HepG2 (cell line): ENCODE measurements around the gene TEKTIP1. TPM values are rescaled to one million over a fixed set of nuclear protein-coding genes. Genes with fewer than 3 reads are reported as not detected.

Source experiments
- ATAC-seq: fragments of 200-7000 bp; cut with Tn5 transposase; 3 replicates; pipeline ENCODE4 v1.9.1; 2020; ENCODE audit warnings: mild to moderate bottlenecking, moderate library complexity
- BruUV-seq: library from RNA; stranded (reverse); fragments of 400-500 nt; replicated peaks from 2 replicates; lab custom pipeline; 2021; lab: Mats Ljungman, UMichigan
- CTCF ChIA-PET: fragments of 300-600 bp; formaldehyde crosslinking; extraction: SDS; loops from one replicate; lab custom pipeline; 2021; ENCODE audit warnings: low total read pairs, inconsistent platforms, low intra/inter-chr PET ratio; lab: Yijun Ruan, JAX
- POLR2A ChIA-PET: fragments of 350-600 bp; sonication (Branson Sonifier 250); formaldehyde crosslinking; loops from one replicate; lab custom pipeline; 2020; ENCODE audit warnings: antibody characterized with exemption, inconsistent platforms; lab: Yijun Ruan, JAX
- DNase-seq: peaks from one replicate; pipeline ENCODE4 v3.0.0-alpha.2; 2015; ENCODE audit warnings: low spot score
- FAIRE-seq: peaks from 3 replicates; lab custom pipeline; 2011; peaks lifted over from hg19 to GRCh38; lab: Jason Lieb, UNC
- H2AFZ ChIP-seq: one replicate; pipeline ENCODE4 v1.6.1; 2011; ENCODE audit warnings: low read length, inconsistent platforms
- H3K27ac ChIP-seq: fragments of 300-600 bp; 3 replicates; pipeline ENCODE4 v1.8.0; 2011; ENCODE audit warnings: mixed run types, mild to moderate bottlenecking, mixed read lengths, low read length, inconsistent platforms; ENCODE audit not compliant: insufficient read depth; ENCODE audit errors: extremely low read length
- H3K27me3 ChIP-seq, 2 experiments: fragments of 200-600 bp in 1 of 2; 2 replicates in 1 of 2; 3 replicates in 1 of 2; pipeline versions ENCODE4 v1.6.0 to v1.8.0; 2011; ENCODE audit warnings: low read length in 2 of 2, mild to moderate bottlenecking in 2 of 2, moderate library complexity in 2 of 2, inconsistent platforms in 1 of 2; ENCODE audit not compliant: insufficient read depth in 2 of 2, control insufficient read depth in 1 of 2
- H3K36me3 ChIP-seq, 2 experiments: fragments of 200-600 bp in 1 of 2; replicated peaks in 1 of 2; 2 replicates in 1 of 2; 3 replicates in 1 of 2; pipeline versions ENCODE4 v1.5.1 to v1.8.0; 2011; ENCODE audit warnings: low read length in 2 of 2, inconsistent platforms in 1 of 2; ENCODE audit not compliant: insufficient read depth in 2 of 2, control insufficient read depth in 1 of 2
- H3K4me1 ChIP-seq: 2 replicates; pipeline ENCODE4 v1.5.1; 2012; ENCODE audit warnings: low read length, inconsistent platforms; ENCODE audit not compliant: insufficient read depth
- H3K4me2 ChIP-seq: 2 replicates; pipeline ENCODE4 v1.6.0; 2011; ENCODE audit warnings: low read depth, low read length, inconsistent platforms
- H3K4me3 ChIP-seq, 3 experiments: fragments of 200-600 bp in 1 of 3; sonication (generic), shearing (Covaris generic) in 1 of 3; replicated peaks in 1 of 3; 2 replicates each; pipeline ENCODE4 v1.5.1; 2011 to 2016; ENCODE audit warnings: low read length in 3 of 3, inconsistent platforms in 2 of 3, low read depth in 2 of 3, mild to moderate bottlenecking in 2 of 3, control low read depth in 1 of 3, mixed read lengths in 1 of 3; ENCODE audit not compliant: insufficient read depth in 1 of 3
- H3K79me2 ChIP-seq: one replicate; pipeline ENCODE4 v1.6.1; 2011; ENCODE audit warnings: low read length, inconsistent platforms; ENCODE audit not compliant: insufficient read depth
- H3K9ac ChIP-seq: 2 replicates; pipeline ENCODE4 v1.6.0; 2011; ENCODE audit warnings: mild to moderate bottlenecking, low read depth, low read length, inconsistent platforms; ENCODE audit not compliant: insufficient read depth
- H3K9me3 ChIP-seq: 2 replicates; pipeline ENCODE4 v1.5.1; 2012; ENCODE audit warnings: mild to moderate bottlenecking, low read length
- H4K20me1 ChIP-seq: 2 replicates; pipeline ENCODE4 v1.6.0; 2011; ENCODE audit warnings: inconsistent platforms, mild to moderate bottlenecking, low read length, moderate library complexity; ENCODE audit not compliant: insufficient read depth
- CEBPZ ChIP-seq: IDR thresholded peaks from 2 replicates; pipeline ENCODE4 v1.6.1; 2012; ENCODE audit warnings: low read length, improper control_type of control experiment
- CENPBD1 ChIP-seq: sonication (generic); formaldehyde crosslinking; IDR thresholded peaks from 2 replicates; pipeline ENCODE4 v1.8.0; 2022; ENCODE audit warnings: missing genetic modification reagents, low read depth, mild to moderate bottlenecking, borderline replicate concordance
- JUNB ChIP-seq: sonication (generic); formaldehyde crosslinking; IDR thresholded peaks from 2 replicates; pipeline ENCODE4 v1.8.0; 2022; ENCODE audit warnings: missing genetic modification reagents, mild to moderate bottlenecking, borderline replicate concordance
- MNT ChIP-seq: fragments of 450-650 bp; IDR thresholded peaks from 2 replicates; pipeline ENCODE4 v1.6.1; 2016
- MTF1 ChIP-seq: sonication (generic); formaldehyde crosslinking; IDR thresholded peaks from 2 replicates; pipeline ENCODE4 v1.5.0; 2020; ENCODE audit warnings: missing genetic modification reagents
- RXRA ChIP-seq: sonication (generic); formaldehyde crosslinking; IDR thresholded peaks from 2 replicates; pipeline ENCODE4 v1.5.1; 2020; ENCODE audit warnings: missing genetic modification reagents
- ZFP1 ChIP-seq: IDR thresholded peaks from 2 replicates; pipeline ENCODE4 v1.6.1; 2016
- ZFX ChIP-seq: sonication (generic); formaldehyde crosslinking; IDR thresholded peaks from 2 replicates; pipeline ENCODE4 v1.4.0; 2020; ENCODE audit warnings: mild to moderate bottlenecking, low read depth, missing genetic modification reagents, moderate library complexity
- ZHX1 ChIP-seq: sonication (generic); formaldehyde crosslinking; IDR thresholded peaks from 2 replicates; pipeline ENCODE4 v1.8.1; 2022; ENCODE audit warnings: low read depth, mild to moderate bottlenecking, missing genetic modification reagents
- WGBS: methylation state at CpG from one replicate; pipeline ENCODE4 v1.1.6; 2017; ENCODE audit warnings: low lambda C conversion rate; 5-methylcytosine and 5-hydroxymethylcytosine counted together
- in situ Hi-C: cut with HindIII; loops from 2 replicates; pipeline ENCODE4 v1.10.0; 2017; ENCODE audit warnings: low pct_unique_long_range_greater_than_20kb; ENCODE audit not compliant: extremely low pct_ligation_motif_present
- intact Hi-C: fragments of 100-400 bp; cut with micrococcal nuclease; formaldehyde crosslinking; loops from one replicate; pipeline ENCODE4 v1.10.0; 2022; ENCODE audit not compliant: unreplicated experiment
- polyA plus RNA-seq, 8 experiments: library from polyadenylated mRNA; depleted of rRNA in 3 of 8; stranded (reverse) in 7 of 8; unstranded in 1 of 8; fragments of >200 nt; fragmentation: Illumina TruSeq in 4 of 8; extraction: Trizol in 4 of 8; gene quantifications; 2 replicates each; pipeline versions ENCODE4 v1.2.1 to v1.2.3, GENCODE V29; 2011 to 2016; ENCODE audit warnings: low read depth in 4 of 8, missing spikeins in 1 of 8, mixed read lengths in 1 of 8; ENCODE audit not compliant: insufficient read depth in 1 of 8
- total RNA-seq, 5 experiments: library from RNA; depleted of rRNA; stranded (reverse); fragments of >200 nt; fragmentation: Illumina TruSeq; extraction: Trizol; gene quantifications; 2 replicates each; pipeline ENCODE4 v1.2.3, GENCODE V29; 2016; ENCODE audit warnings: low read depth in 1 of 5

Gene TEKTIP1
- total and polyA plus RNA-seq, 2 of the 13 experiments (the other 11 are each of a cell fraction or from before 2014, with no cell fraction given) = not detected

GRCh38 chr19:3533033-3533432 lies 5.9 kb upstream of the TEKTIP1 start:
- Histone ChIP-seq H4K20me1 (no peaks in the 10 kb centered on the region), H2AFZ (no peak overlapping the region), H3K27ac (no peak overlapping the region), H3K9me3 (no peaks in the 10 kb centered on the region), H3K36me3 (peaks cover 12 to 20% of the 10 kb centered on the region in 2 experiments; a peak in 4 of 5 replicates), H3K9ac (no peak overlapping the region), H3K27me3 (no peaks in the 10 kb centered on the region), H3K4me3 (no peak overlapping the region), H3K4me2 (no peak overlapping the region), H3K4me1 (no peaks in the 10 kb centered on the region), H3K79me2 (no peaks in the 10 kb centered on the region)
- no TSS peak for BruUV-seq
- WGBS = 95% methylated on average over 4 of the region's 17 CpGs
- TF ChIP-seq ZFX (CRISPR knock-in tag) (no peak), JUNB (no peak), MNT (no peak), RXRA (CRISPR knock-in tag) (no peak), ZHX1 (CRISPR knock-in tag) (no peak), MTF1 (CRISPR knock-in tag) (no peak), CENPBD1 (no peak), ZFP1 (CRISPR knock-in tag) (no peak), CEBPZ (no peak)
- DNase-seq (no peak), ATAC-seq (no peak), FAIRE-seq (no peak)
- intact Hi-C loops (no loop called here), in situ Hi-C loops (no loop called here)
- CTCF ChIA-PET = no interaction called here
- POLR2A ChIA-PET = no interaction called here
